ENCODE data around the gene BPIFA3. TPM values are rescaled to one million over a fixed set of nuclear protein-coding genes. Genes with fewer than 3 reads are reported as not detected.

The BPIFA3 gene
- total and polyA plus RNA-seq, 7 donors, result not detected

GRCh38 chr20:33209789-33210188 lies 7.4 kb upstream of the BPIFA3 start:
- TF ChIP-seq POLR2AphosphoS5 (IDR thresholded peaks at IDR 0.05) (no peak), POLR2A (IDR thresholded peaks at IDR 0.05) (no peak), EP300 (IDR thresholded peaks at IDR 0.05) (no peak)
- TF ChIP-seq, protein P1, sequence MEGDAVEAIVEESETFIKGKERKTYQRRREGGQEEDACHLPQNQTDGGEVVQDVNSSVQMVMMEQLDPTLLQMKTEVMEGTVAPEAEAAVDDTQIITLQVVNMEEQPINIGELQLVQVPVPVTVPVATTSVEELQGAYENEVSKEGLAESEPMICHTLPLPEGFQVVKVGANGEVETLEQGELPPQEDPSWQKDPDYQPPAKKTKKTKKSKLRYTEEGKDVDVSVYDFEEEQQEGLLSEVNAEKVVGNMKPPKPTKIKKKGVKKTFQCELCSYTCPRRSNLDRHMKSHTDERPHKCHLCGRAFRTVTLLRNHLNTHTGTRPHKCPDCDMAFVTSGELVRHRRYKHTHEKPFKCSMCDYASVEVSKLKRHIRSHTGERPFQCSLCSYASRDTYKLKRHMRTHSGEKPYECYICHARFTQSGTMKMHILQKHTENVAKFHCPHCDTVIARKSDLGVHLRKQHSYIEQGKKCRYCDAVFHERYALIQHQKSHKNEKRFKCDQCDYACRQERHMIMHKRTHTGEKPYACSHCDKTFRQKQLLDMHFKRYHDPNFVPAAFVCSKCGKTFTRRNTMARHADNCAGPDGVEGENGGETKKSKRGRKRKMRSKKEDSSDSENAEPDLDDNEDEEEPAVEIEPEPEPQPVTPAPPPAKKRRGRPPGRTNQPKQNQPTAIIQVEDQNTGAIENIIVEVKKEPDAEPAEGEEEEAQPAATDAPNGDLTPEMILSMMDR (IDR thresholded peaks at IDR 0.05), result no peak
- H3K4me3 ChIP-seq, result no peak overlapping the region
- H3K27ac ChIP-seq, result no peak overlapping the region
- WGBS, 2 donors, result 4 to 7% methylated on average over 13 of the region's 13 CpGs
- DNase-seq, result no peak
- no peaks in the 10 kb centered on the region for H3K36me3 ChIP-seq
- intact Hi-C loops (cut with DNase I), result no loop called here
- H3K4me1 ChIP-seq, result no peaks in the 10 kb centered on the region
- peaks cover 0 to 24% (median 0%) of the 10 kb centered on the region in 3 donors for H3K27me3 ChIP-seq
- no peaks in the 10 kb centered on the region for H3K9me3 ChIP-seq

DNA sequence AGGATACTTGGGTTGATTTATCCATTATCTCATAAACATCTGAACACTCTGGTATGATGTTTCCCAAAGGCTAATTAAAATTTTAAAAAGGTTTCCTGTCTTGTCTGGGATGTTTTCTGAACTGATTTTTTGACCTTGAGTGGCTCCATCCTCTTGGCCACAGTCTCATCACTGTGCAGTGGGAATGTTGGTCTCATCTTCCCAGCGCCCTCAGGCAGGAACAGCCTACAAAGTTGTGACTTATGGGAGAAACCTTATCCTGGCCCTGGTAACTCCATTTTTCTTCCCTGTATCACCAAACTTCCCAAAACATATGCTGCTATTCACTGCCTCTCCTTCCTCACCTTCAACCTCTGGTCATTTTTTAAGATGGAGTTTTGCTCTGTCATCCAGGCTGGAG lies 6.8 kb upstream of the BPIFA3 start:
- no peak for DNase-seq
- Histone ChIP-seq H3K27me3 (peaks cover 0 to 24% (median 0%) of the 10 kb centered on the region in 3 donors), H3K36me3 (no peaks in the 10 kb centered on the region), H3K4me3 (no peak overlapping the region), H3K27ac (no peak overlapping the region), H3K4me1 (no peaks in the 10 kb centered on the region), H3K9me3 (no peaks in the 10 kb centered on the region)
- WGBS, 2 donors, result 27 to 60% methylated on average over 1 of the region's 1 CpG
- intact Hi-C loops (cut with DNase I), result no loop called here
- no peak for TF ChIP-seq POLR2AphosphoS5 (IDR thresholded peaks at IDR 0.05)
- TF ChIP-seq, protein P1 (IDR thresholded peaks at IDR 0.05), result no peak

- TF ChIP-seq POLR2AphosphoS5 (IDR thresholded peaks at IDR 0.05) (no peak), EP300 (IDR thresholded peaks at IDR 0.05) (no peak), POLR2A (IDR thresholded peaks at IDR 0.05) (no peak)
- TF ChIP-seq, protein P1 (IDR thresholded peaks at IDR 0.05), result no peak
- Histone ChIP-seq H3K9me3 (no peaks in the 10 kb centered on the region), H3K36me3 (no peaks in the 10 kb centered on the region), H3K27me3 (peaks cover 0 to 24% (median 0%) of the 10 kb centered on the region in 3 donors), H3K27ac (no peak overlapping the region), H3K4me3 (no peak overlapping the region), H3K4me1 (no peaks in the 10 kb centered on the region)
- intact Hi-C loops (cut with DNase I), result no loop called here
- DNase-seq, result no peak
- WGBS, 2 donors, result 16 to 19% methylated on average over 5 of the region's 5 CpGs
Observed at GRCh38 chr20:33211817-33212424, 5.2 kb upstream of the BPIFA3 start.

DNA sequence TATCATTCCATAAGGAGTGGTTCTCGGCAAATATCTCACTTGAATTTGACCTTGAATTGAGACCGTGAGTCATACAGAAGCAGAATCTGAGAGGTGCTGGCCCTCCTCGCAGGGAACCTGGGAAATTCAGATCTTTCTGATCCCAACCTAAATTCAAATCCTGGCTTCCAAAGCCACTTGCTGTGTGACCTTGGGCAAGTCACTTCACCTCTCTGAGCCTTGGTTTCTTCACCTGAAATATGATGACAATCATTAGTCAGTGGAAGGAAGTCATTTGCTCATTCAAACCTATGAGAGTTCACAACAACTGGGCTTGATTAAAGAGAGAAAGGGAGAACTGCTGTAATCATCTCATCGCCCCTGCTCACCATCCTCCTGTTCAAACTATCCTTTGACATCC lies 7.2 kb downstream of the BPIFA3 start:
- no peak for DNase-seq
- no peaks in the 10 kb centered on the region for H3K36me3 ChIP-seq
- no peak overlapping the region for H3K27ac ChIP-seq
- intact Hi-C loops (cut with DNase I), result loop anchor here (10.0 kb wide), 1 partner anchor 60 kb away; the partner anchor contains the start of gene BPIFA2
- no peaks in the 10 kb centered on the region for H3K27me3 ChIP-seq
- H3K9me3 ChIP-seq, result no peaks in the 10 kb centered on the region
- no peak overlapping the region for H3K4me3 ChIP-seq
- WGBS, 2 donors, result 78 to 86% methylated on average over 4 of the region's 4 CpGs
- H3K4me1 ChIP-seq, result no peaks in the 10 kb centered on the region
- TF ChIP-seq POLR2AphosphoS5 (IDR thresholded peaks at IDR 0.05) (no peak), EP300 (IDR thresholded peaks at IDR 0.05) (no peak), POLR2A (IDR thresholded peaks at IDR 0.05) (no peak)
- TF ChIP-seq, protein P1 (IDR thresholded peaks at IDR 0.05), result no peak

GRCh38 chr20:33229843-33230242 lies 12.7 kb downstream of the BPIFA3 start:
- WGBS, 2 donors, result 49 to 52% methylated on average over 6 of the region's 6 CpGs
- Histone ChIP-seq H3K9me3 (no peaks in the 10 kb centered on the region), H3K4me1 (no peaks in the 10 kb centered on the region), H3K4me3 (no peak overlapping the region), H3K27ac (no peak overlapping the region), H3K36me3 (no peaks in the 10 kb centered on the region), H3K27me3 (peaks cover 0 to 8% (median 0%) of the 10 kb centered on the region in 3 donors)
- no peak for DNase-seq
- intact Hi-C loops (cut with DNase I), result loop anchor here (10.0 kb wide), 1 partner anchor 65 kb away; the partner anchor contains the start of gene BPIFA2
- TF ChIP-seq POLR2AphosphoS5 (IDR thresholded peaks at IDR 0.05), result no peak
- no peak for TF ChIP-seq POLR2A (IDR thresholded peaks at IDR 0.05)
- no peak for TF ChIP-seq EP300 (IDR thresholded peaks at IDR 0.05)
- TF ChIP-seq, protein P1 (IDR thresholded peaks at IDR 0.05), result no peak

Measured in sigmoid colon (tissue), 7 donors.